SJCRH30 (cell line): Measurements from ENCODE around the gene MMAA. TPM values are rescaled to one million over a fixed set of nuclear protein-coding genes. Genes with fewer than 3 reads are reported as not detected.
A peak's percentile ranks its signal among the peaks of the same experiment; 100 is the strongest.
"Not testable (repeated sequence)": the region's sequence is repeated elsewhere in the genome, so short reads cannot be mapped to it uniquely, and the experiment has no call there.

Experiments
- DNase-seq, 2 experiments: peaks; one replicate each; pipeline ENCODE4 v3.0.0-alpha.2; 2015 to 2020
- H3K27ac ChIP-seq: fragments of 250-450 bp; sonication (Bioruptor Pico); 2 replicates; pipeline ENCODE4 v1.5.1; 2020; ENCODE audit warnings: mild to moderate bottlenecking, moderate library complexity
- H3K27me3 ChIP-seq: fragments of 250-450 bp; sonication (Bioruptor Pico); 2 replicates; pipeline ENCODE4 v1.5.1; 2020; ENCODE audit warnings: mild to moderate bottlenecking, moderate library complexity
- H3K36me3 ChIP-seq: fragments of 250-450 bp; sonication (Bioruptor Pico); 2 replicates; pipeline ENCODE4 v1.5.1; 2020; ENCODE audit warnings: mild to moderate bottlenecking, moderate library complexity
- H3K4me1 ChIP-seq: fragments of 250-450 bp; sonication (Bioruptor Pico); 2 replicates; pipeline ENCODE4 v1.5.1; 2020; ENCODE audit warnings: mild to moderate bottlenecking, moderate library complexity
- H3K4me3 ChIP-seq: fragments of 250-450 bp; sonication (Bioruptor Pico); 2 replicates; pipeline ENCODE4 v1.5.1; 2020; ENCODE audit warnings: mild to moderate bottlenecking, moderate library complexity
- H3K9me3 ChIP-seq: fragments of 250-450 bp; sonication (Bioruptor Pico); replicated peaks from 2 replicates; pipeline ENCODE4 v1.5.1; 2020; ENCODE audit warnings: mild to moderate bottlenecking, moderate library complexity
- total RNA-seq: library from RNA; depleted of rRNA; stranded (reverse); fragments of >200 nt; shearing (Covaris generic); gene quantifications from 2 replicates; pipeline ENCODE4 v1.2.3, GENCODE V29; 2014; rRNA removed

The MMAA gene
- total RNA-seq, result 1.3 and 3.6 TPM in 2 replicates

DNA sequence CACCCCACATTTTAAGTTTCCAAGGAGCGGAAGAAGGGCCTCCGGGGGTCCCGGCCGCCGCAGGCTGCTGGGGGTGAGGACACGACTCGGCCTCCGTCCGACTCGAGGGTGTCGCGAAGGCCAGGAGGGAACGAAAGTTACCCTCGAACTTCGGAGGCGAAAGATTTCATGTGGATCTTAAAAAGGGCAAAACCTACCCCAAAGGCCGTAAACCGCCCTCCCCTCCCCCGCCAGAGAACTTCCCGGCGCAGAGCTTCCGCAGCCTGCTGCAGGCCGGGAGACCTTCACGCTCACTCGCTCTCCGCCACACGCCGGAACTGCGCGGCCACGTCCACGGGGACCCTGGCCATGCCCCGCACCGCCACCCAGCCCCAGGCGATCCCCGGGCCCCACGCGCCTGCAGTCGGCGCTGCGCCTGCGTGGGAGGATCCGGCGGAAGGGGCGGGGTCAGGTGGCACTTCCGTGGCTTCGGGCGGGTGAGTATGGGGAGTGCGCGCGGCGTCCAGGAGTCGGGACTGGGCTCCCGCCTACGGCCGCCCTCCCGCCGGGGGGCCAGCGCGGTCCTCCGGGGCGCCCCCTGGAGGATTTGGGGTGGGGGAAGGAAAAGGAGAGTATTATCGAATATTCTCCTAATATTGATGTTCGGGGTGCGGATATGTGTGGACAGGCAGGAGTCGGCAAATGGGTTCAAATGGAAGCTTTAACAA, at the start of gene MMAA:
Gene MMAA, plus strand, starts transcription at position 454 of the 707 bp plus-strand sequence. CDS start 19,755 bp downstream, outside the sequence.
- no peaks in the 10 kb centered on the region for H3K36me3 ChIP-seq
- no peaks in the 10 kb centered on the region for H3K27me3 ChIP-seq
- H3K4me3 ChIP-seq, result peak within 1 kb of the TSS; percentile 84
- H3K9me3 ChIP-seq, result no peaks in the 10 kb centered on the region
- H3K4me1 ChIP-seq, result no peaks in the 10 kb centered on the region
- DNase-seq, result peak; percentile 93 to 94
- H3K27ac ChIP-seq, result peak within 1 kb of the TSS; percentile 88

GRCh38 chr4:145574546-145574945, 44.6 kb upstream of the MMAA start:
- not testable (repeated sequence) for H3K4me3 ChIP-seq, DNase-seq, H3K27me3 ChIP-seq, H3K4me1 ChIP-seq, H3K36me3 ChIP-seq, H3K9me3 ChIP-seq, H3K27ac ChIP-seq

DNA sequence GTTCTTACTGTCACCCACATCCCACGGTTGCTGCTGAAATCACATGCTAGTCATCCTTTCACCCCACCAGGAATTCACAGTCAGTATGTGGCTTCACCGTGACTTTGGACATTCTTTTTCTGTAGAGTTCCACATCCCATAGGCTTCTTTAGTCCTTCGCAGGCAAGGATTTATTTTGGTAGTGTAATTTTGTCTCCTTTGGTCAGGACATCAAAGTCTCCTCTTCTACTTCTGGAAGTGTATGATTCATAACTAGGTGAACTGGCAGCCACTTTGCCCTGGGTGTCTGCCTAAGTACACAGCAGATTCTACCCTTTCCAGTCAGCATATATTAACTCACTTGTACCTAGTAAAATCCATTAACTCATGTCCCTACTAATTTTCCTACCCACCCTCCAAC, 38.3 kb upstream of the MMAA start:
- no peak overlapping the region for H3K27ac ChIP-seq
- no peaks in the 10 kb centered on the region for H3K36me3 ChIP-seq
- H3K9me3 ChIP-seq, result no peaks in the 10 kb centered on the region
- no peak overlapping the region for H3K4me3 ChIP-seq
- no peaks in the 10 kb centered on the region for H3K4me1 ChIP-seq
- DNase-seq, result no peak
- H3K27me3 ChIP-seq, result no peaks in the 10 kb centered on the region

DNA sequence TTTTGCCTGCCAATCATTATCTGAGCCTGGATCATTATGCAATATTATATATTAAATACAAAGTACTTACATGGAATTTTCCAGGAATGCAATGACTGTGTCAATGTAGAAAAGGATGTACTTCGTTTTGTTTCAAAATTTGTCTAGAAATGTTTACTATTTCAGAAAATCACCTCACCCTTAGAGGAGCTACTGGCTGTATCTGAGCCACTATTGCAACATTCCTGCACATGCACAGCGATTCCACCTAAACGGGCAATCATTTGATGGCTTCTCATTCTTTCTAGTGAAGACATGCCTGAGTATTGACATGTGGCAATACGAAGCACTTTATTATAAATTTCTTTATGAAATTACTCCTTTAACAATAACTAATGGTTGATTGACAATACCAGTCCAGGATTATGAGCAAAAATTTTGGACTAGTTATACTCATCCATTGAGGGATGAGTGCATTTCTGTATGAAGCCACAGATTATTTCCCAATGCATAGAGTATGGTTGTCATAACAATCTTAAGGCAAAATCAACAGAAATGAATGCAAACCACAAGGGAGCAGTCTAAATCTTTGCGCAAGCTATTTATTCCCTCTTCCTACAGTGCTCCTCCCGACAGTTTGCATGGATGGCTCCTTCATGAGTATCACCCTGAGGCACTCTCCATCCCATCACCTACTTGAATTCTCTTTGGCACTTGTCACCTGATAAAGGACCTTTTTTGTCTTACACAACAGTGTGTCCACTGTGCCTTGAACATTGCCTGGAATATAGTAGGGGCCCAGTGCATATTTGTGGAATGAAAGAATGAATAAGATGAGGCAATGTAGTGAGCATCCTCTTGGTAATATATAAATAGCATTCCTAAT, 35.8 kb upstream of the MMAA start:
- DNase-seq, result no peak
- Histone ChIP-seq H3K36me3 (no peaks in the 10 kb centered on the region), H3K4me1 (no peaks in the 10 kb centered on the region), H3K27me3 (no peaks in the 10 kb centered on the region), H3K4me3 (no peak overlapping the region), H3K9me3 (no peaks in the 10 kb centered on the region), H3K27ac (no peak overlapping the region)

DNA sequence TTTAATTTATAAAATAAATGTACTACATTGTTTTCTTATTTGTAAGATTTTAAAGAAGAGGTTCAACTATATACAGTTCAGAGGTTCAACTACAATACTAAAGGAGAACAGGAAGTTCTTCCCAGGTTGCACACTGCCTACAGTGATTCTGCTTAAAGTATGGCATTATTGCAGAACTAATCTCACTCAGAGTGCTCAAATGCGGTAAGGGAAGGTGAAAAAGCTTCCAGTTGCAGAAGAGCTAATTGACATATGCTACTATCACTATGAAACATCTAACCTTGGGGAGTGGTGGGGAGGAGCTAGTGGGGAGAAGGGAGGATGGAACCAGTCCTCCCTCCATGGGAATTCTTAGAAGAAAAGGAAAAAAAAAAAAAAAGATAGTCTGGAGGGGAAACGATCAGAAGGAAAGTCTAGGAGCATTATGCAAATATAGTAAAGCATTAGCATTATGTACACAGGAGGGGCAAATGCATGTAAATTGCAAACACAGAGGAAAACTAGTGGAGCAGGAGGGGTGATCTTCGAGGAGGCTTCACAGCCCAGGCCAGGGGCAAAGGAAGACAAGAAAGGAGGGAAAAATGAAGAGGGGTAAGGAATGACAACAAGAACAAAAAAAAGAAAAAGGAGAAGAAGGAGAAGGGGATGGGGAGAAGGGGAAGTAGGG, 32.0 kb upstream of the MMAA start:
- Histone ChIP-seq H3K27ac (no peak overlapping the region), H3K27me3 (no peaks in the 10 kb centered on the region), H3K36me3 (no peaks in the 10 kb centered on the region), H3K4me1 (no peaks in the 10 kb centered on the region), H3K9me3 (no peaks in the 10 kb centered on the region), H3K4me3 (no peak overlapping the region)
- no peak for DNase-seq

DNA sequence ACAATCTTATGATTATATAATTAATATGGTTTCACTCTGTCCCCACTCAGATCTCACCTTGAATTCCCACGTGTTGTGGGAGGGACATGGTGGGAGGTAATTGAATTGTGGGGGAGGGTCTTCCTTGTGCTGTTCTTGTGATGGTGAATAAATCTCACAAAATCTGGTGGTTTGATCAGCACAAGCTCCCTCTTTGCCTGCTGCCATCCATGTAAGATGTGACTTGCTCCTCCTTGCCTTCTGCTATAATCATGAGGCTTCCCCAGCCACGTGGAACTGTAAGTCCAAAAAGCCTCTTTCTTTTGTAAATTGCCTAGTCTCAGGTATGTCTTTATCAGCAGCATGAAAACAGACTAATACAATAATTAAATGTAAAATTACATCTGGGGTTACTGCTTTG, 29.8 kb upstream of the MMAA start:
- not testable (repeated sequence) for H3K36me3 ChIP-seq, H3K4me1 ChIP-seq, H3K27ac ChIP-seq, H3K4me3 ChIP-seq, DNase-seq, H3K27me3 ChIP-seq, H3K9me3 ChIP-seq

DNA sequence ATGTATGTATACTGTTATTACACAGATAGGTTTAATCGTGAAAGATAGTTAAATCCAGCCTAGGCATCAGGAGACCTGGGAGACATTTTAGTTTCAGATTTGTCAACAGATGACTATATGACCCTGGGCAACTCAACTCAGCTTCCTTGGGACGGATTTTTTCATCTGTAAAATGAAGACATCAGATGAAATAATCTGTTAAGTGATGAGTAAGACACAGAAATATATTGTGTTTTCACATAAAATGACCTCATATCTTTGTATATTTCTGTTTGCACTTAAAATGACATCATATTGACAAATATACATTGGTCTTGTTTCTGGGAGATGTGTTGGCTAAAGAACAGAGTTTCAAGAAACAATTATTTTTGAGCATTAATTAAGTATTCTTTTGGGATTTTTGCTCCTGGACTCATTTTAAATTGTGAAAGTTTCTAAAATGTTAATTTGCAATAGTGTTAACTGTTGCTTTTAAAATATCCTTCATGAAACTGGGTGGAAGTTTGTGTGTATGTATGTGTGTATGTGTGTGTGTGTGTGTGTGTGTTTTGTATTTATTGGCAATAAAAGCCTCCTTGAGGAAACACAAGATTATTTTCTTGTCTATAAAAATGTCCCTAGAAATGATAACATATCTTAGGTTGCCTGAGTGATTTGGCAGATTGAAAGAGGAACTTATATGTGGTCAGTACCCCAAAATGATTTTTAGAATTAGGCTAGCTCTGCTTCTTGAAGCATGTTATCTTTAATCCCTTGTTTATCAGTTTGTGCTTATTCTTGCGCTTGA, 29.1 kb upstream of the MMAA start:
- Histone ChIP-seq H3K36me3 (no peaks in the 10 kb centered on the region), H3K4me1 (no peaks in the 10 kb centered on the region), H3K27ac (no peak overlapping the region), H3K4me3 (no peak overlapping the region), H3K27me3 (no peaks in the 10 kb centered on the region), H3K9me3 (no peaks in the 10 kb centered on the region)
- DNase-seq, result no peak

GRCh38 chr4:145602129-145602760, 16.9 kb upstream of the MMAA start:
- Histone ChIP-seq H3K4me1 (no peaks in the 10 kb centered on the region), H3K36me3 (no peaks in the 10 kb centered on the region), H3K27ac (no peak overlapping the region), H3K4me3 (no peak overlapping the region), H3K9me3 (no peaks in the 10 kb centered on the region), H3K27me3 (no peaks in the 10 kb centered on the region)
- no peak for DNase-seq

DNA sequence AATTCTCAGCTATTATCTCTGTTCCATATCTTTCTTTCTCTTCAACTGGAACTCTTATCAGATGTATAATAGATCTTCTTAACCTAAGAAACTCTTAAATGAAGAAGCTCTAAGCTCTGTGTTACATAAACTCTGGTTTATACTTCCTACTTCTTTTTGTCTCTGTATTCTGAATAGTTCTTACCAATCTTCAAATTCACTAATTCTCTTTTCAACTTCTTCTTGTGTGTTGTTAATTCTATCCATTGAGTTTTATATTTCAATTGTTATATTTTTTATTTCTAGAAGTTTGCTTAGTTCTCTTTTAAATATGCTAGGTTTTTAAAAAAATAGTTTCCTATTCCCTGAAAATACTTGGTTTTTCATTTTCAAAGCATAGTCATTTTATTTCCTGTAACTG, 13.2 kb upstream of the MMAA start:
- no peaks in the 10 kb centered on the region for H3K4me1 ChIP-seq
- DNase-seq, result no peak
- H3K4me3 ChIP-seq, result no peak overlapping the region
- no peaks in the 10 kb centered on the region for H3K27me3 ChIP-seq
- no peaks in the 10 kb centered on the region for H3K9me3 ChIP-seq
- no peaks in the 10 kb centered on the region for H3K36me3 ChIP-seq
- H3K27ac ChIP-seq, result no peak overlapping the region

DNA sequence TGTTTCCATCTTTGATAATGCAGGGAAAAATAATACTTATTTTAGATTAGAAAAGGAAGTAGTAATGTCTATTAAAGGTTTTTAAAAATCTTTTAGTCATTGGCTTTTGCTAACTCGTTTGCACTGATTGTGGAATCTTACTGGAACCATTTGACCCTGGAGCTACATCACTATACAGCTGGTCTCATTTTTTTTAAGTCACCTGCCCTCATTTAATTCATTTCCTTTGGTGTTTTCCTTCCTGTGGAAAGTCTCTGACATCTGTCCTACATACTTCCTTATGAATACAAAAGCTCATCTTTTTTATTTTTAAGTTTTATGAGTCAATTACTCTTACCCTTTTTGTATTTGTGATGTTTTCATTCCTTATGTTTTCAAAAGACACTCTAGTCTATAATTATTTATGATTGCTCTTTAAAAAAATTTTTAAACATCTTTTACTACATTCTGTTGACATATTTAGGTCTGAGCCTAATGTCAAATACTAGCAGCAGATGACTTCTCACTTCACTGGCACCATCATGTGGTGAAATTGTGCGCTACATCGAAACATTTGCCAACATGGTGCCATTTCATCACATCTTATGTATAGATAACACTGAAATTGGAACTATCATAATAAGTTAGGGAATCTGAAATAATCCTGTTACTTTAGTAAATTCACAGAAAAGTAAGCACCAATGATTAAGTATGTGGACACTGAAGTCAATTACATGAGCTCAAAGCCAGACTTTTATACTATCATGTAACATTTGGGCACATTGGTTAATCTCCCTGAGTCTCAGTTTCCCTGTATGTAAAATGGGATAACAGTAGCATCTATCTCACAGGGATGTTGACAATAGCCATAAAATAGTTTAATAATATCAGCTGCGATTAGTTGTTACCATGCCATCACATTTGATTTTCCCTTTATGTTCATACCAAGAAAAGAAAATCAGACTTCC, 9.4 kb upstream of the MMAA start:
- no peak overlapping the region for H3K27ac ChIP-seq
- peak; percentile 42 to 77 for DNase-seq
- H3K4me3 ChIP-seq, result no peak overlapping the region

GRCh38 chr4:145613566-145614232, 5.5 kb upstream of the MMAA start:
- Histone ChIP-seq H3K27me3 (no peaks in the 10 kb centered on the region), H3K4me1 (no peaks in the 10 kb centered on the region), H3K27ac (no peak overlapping the region), H3K9me3 (no peaks in the 10 kb centered on the region), H3K36me3 (no peaks in the 10 kb centered on the region), H3K4me3 (no peak overlapping the region)
- no peak for DNase-seq

More for the DNA sequence above, 9.4 kb upstream of the MMAA start:
- H3K9me3 ChIP-seq, result no peaks in the 10 kb centered on the region
- H3K4me1 ChIP-seq, result no peaks in the 10 kb centered on the region
- H3K27me3 ChIP-seq, result no peaks in the 10 kb centered on the region
- H3K36me3 ChIP-seq, result no peaks in the 10 kb centered on the region

DNA sequence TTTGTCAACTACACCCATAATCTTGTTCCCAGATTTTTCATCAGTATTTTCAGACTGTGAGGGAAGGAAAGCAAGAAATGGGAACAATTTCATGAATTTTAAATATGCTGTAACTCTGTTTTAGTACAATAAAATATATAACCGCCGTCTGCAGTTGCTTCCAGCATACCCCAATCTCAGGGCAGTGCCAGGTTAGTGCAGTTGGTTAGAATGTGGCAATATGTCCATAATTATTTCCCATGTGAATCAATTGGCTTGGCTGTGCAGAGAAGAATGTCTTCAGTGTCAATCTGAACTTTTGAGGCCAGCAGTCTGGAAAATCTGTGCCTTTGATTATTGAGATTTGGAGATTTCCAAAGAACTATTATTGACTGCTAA, 5.0 kb upstream of the MMAA start:
- Histone ChIP-seq H3K36me3 (no peaks in the 10 kb centered on the region), H3K27ac (no peak overlapping the region), H3K9me3 (no peaks in the 10 kb centered on the region), H3K4me1 (no peaks in the 10 kb centered on the region), H3K27me3 (no peaks in the 10 kb centered on the region), H3K4me3 (no peak overlapping the region)
- no peak for DNase-seq
